B cell (primary cell): Measurements from ENCODE around the gene NADSYN1. TPM values are rescaled to one million over a fixed set of nuclear protein-coding genes. Genes with fewer than 3 reads are reported as not detected.

Source experiments
- ATAC-seq: fragments of 200-7000 bp; cut with Tn5 transposase; one replicate; pipeline ENCODE4 v1.10.0; 2021; ENCODE audit warnings: low read depth, mild to moderate bottlenecking, moderate number of reproducible peaks, moderate library complexity
- CTCF ChIA-PET: fragments of 350-600 bp; sonication (Branson Sonifier 250); formaldehyde crosslinking; loops from one replicate; lab custom pipeline; 2021; ENCODE audit warnings: antibody characterized with exemption, inconsistent platforms; lab: Charles Lee
- POLR2A ChIA-PET: fragments of 350-600 bp; sonication (Branson Sonifier 250); formaldehyde crosslinking; loops from one replicate; lab custom pipeline; 2021; ENCODE audit warnings: antibody characterized with exemption; lab: Charles Lee
- DNase-seq: peaks from one replicate; pipeline ENCODE4 v3.0.0; 2013
- H2AFZ ChIP-seq: 2 replicates; pipeline ENCODE4 v1.6.1; 2012; ENCODE audit warnings: mild to moderate bottlenecking, low read depth, low read length; ENCODE audit not compliant: insufficient read depth, poor library complexity, severe bottlenecking
- H3K27ac ChIP-seq, 2 donors: 1 replicate in 1 of 2; 2 replicates in 1 of 2; pipeline ENCODE4 v1.5.1; 2012 to 2013; ENCODE audit warnings: low read length in 2 of 2, mild to moderate bottlenecking in 2 of 2, moderate library complexity in 1 of 2
- H3K27me3 ChIP-seq, 4 experiments: fragments of 200-600 bp in 1 of 4; sonication (generic) in 1 of 4; replicated peaks in 1 of 4; 1 replicate in 2 of 4; 2 replicates in 2 of 4; pipeline versions ENCODE4 v1.6.1 to v1.7.0; 2013 to 2016; ENCODE audit warnings: low read length in 3 of 4, mild to moderate bottlenecking in 2 of 4, mixed read lengths in 1 of 4, moderate library complexity in 1 of 4; ENCODE audit not compliant: insufficient read depth in 4 of 4, control insufficient read depth in 3 of 4; ENCODE audit errors: control extremely low read depth in 1 of 4
- H3K36me3 ChIP-seq, 2 experiments: replicated peaks in 1 of 2; 1 replicate in 1 of 2; 2 replicates in 1 of 2; pipeline versions ENCODE4 v1.6.1 to v1.7.1; 2013; ENCODE audit warnings: low read length in 1 of 2; ENCODE audit not compliant: insufficient read depth in 2 of 2, control insufficient read depth in 1 of 2; ENCODE audit errors: control extremely low read depth in 1 of 2, extremely low read depth in 1 of 2
- H3K4me1 ChIP-seq, 2 donors: fragments of 200-600 bp in 1 of 2; sonication (generic) in 1 of 2; 1 replicate in 1 of 2; 2 replicates in 1 of 2; pipeline versions ENCODE4 v1.5.1 to v1.6.1; 2013 to 2017; ENCODE audit warnings: low read length in 2 of 2; ENCODE audit not compliant: control insufficient read depth in 2 of 2, insufficient read depth in 2 of 2
- H3K4me2 ChIP-seq: replicated peaks from 2 replicates; pipeline ENCODE3; 2012; ENCODE audit warnings: mild to moderate bottlenecking, low read depth, low read length; ENCODE audit not compliant: poor library complexity, severe bottlenecking
- H3K4me3 ChIP-seq, 5 experiments: fragments of 200-600 bp in 1 of 5; sonication (generic) in 1 of 5; 1 replicate in 3 of 5; 2 replicates in 2 of 5; pipeline versions ENCODE4 v1.5.1 to v1.7.0; 2011 to 2016; ENCODE audit warnings: low read length in 4 of 5, mild to moderate bottlenecking in 4 of 5, low read depth in 2 of 5, control low read depth in 1 of 5, moderate library complexity in 1 of 5; ENCODE audit not compliant: insufficient read depth in 1 of 5; ENCODE audit errors: control extremely low read depth in 1 of 5, extremely low read depth in 1 of 5
- H3K79me2 ChIP-seq: fragments of 200-600 bp; sonication (generic); one replicate; pipeline ENCODE4 v1.6.0; 2016; ENCODE audit warnings: low read length; ENCODE audit not compliant: control insufficient read depth, insufficient read depth
- H3K9ac ChIP-seq: fragments of 200-600 bp; sonication (generic); 2 replicates; pipeline ENCODE4 v1.6.1; 2017; ENCODE audit warnings: mild to moderate bottlenecking, low read length, moderate library complexity
- H3K9me3 ChIP-seq, 3 donors: one replicate each; pipeline versions ENCODE4 v1.6.1 to v1.7.1; 2013; ENCODE audit warnings: low read length in 2 of 3; ENCODE audit not compliant: control insufficient read depth in 2 of 3, insufficient read depth in 1 of 3; ENCODE audit errors: control extremely low read depth in 1 of 3
- H4K20me1 ChIP-seq: 2 replicates; pipeline ENCODE4 v1.6.0; 2012; ENCODE audit warnings: mild to moderate bottlenecking, low read length; ENCODE audit not compliant: insufficient read depth, control insufficient read depth, poor library complexity, severe bottlenecking
- H3K27ac Mint-ChIP-seq: one replicate; pipeline ENCODE4 v1.8.0; 2021; ENCODE audit warnings: mixed read lengths
- H3K27me3 Mint-ChIP-seq: one replicate; pipeline ENCODE4 v1.8.0; 2021; ENCODE audit warnings: mixed read lengths
- H3K4me1 Mint-ChIP-seq: one replicate; pipeline ENCODE4 v1.8.0; 2021; ENCODE audit warnings: mixed read lengths
- H3K4me3 Mint-ChIP-seq: one replicate; pipeline ENCODE4 v1.8.0; 2021; ENCODE audit warnings: mixed read lengths
- H3K9me3 Mint-ChIP-seq: one replicate; pipeline ENCODE4 v1.8.0; 2022; ENCODE audit warnings: mixed read lengths; ENCODE audit not compliant: insufficient read depth
- CTCF ChIP-seq: fragments of 200-600 bp; IDR thresholded peaks from one replicate; pipeline ENCODE4 v1.8.0; 2022; ENCODE audit warnings: antibody characterized with exemption, mild to moderate bottlenecking
- EZH2 ChIP-seq: IDR thresholded peaks from 2 replicates; pipeline ENCODE4 v1.6.1; 2012; ENCODE audit warnings: borderline replicate concordance, low read depth, mild to moderate bottlenecking, moderate library complexity, low read length; ENCODE audit not compliant: insufficient read depth, poor library complexity, severe bottlenecking
- WGBS: methylation state at CpG from one replicate; pipeline ENCODE4 v1.1.5; 2013; ENCODE audit warnings: missing lambda C conversion rate; ENCODE audit not compliant: insufficient coverage; 5-methylcytosine and 5-hydroxymethylcytosine counted together
- intact Hi-C: fragments of 100-400 bp; cut with micrococcal nuclease; formaldehyde crosslinking; loops from one replicate; pipeline ENCODE4 v1.10.0; 2022
- polyA plus RNA-seq: library from polyadenylated mRNA; depleted of rRNA; stranded (reverse); fragments of >200 nt; gene quantifications from 2 replicates; pipeline ENCODE4 v1.2.3, GENCODE V29; 2012
- total RNA-seq, 2 donors: library from RNA; stranded (reverse); fragments of 120-200 nt in 1 of 2; gene quantifications; 1 replicate in 1 of 2; 2 replicates in 1 of 2; pipeline versions ENCODE4 v1.2.3 to v1.2.4, GENCODE V29; 2013 to 2022

The NADSYN1 gene
- total and polyA plus RNA-seq, 2 donors (not counting 1 experiment from before 2014, with no cell fraction given) = 153 to 222 TPM

GRCh38 chr11:71438650-71439049, 14.4 kb upstream of the NADSYN1 start:
- Histone ChIP-seq H3K4me2 (no peak overlapping the region), H3K4me3 (no peak overlapping the region), H3K9ac (no peak overlapping the region), H3K4me1 (no peaks in the 10 kb centered on the region), H3K36me3 (peaks cover 0 to 30% of the 10 kb centered on the region in 2 experiments), H3K9me3 (no peaks in the 10 kb centered on the region), H3K27ac (no peak overlapping the region), H3K27me3 (no peaks in the 10 kb centered on the region), H2AFZ (no peak overlapping the region), H3K79me2 (no peaks in the 10 kb centered on the region), H4K20me1 (no peaks in the 10 kb centered on the region)
- TF ChIP-seq CTCF (no peak), EZH2 (no peak)
- Mint-ChIP-seq H3K9me3 (no peaks in the 10 kb centered on the region), H3K4me3 (no peak overlapping the region), H3K27ac (no peak overlapping the region), H3K27me3 (no peaks in the 10 kb centered on the region), H3K4me1 (no peaks in the 10 kb centered on the region)
- DNase-seq (no peak), ATAC-seq (no peak)
- ChIA-PET POLR2A (no interaction called here), CTCF (no interaction called here)
- WGBS = 96% methylated on average over 14 of the region's 19 CpGs
- intact Hi-C loops = no loop called here

GRCh38 chr11:71440021-71440755, 12.8 kb upstream of the NADSYN1 start:
- DNase-seq = no peak
- Histone ChIP-seq H3K79me2 (no peaks in the 10 kb centered on the region), H3K36me3 (peaks cover 0 to 40% of the 10 kb centered on the region in 2 experiments), H3K4me1 (no peaks in the 10 kb centered on the region), H3K9me3 (no peaks in the 10 kb centered on the region), H3K27me3 (no peaks in the 10 kb centered on the region), H3K9ac (no peak overlapping the region), H4K20me1 (no peaks in the 10 kb centered on the region), H3K4me3 (no peak overlapping the region), H3K4me2 (no peak overlapping the region), H3K27ac (no peak overlapping the region), H2AFZ (no peak overlapping the region)
- no peak overlapping the region for H3K27ac Mint-ChIP-seq
- H3K27me3 Mint-ChIP-seq = no peaks in the 10 kb centered on the region
- intact Hi-C loops = no loop called here
- ATAC-seq = no peak
- 98% methylated on average over 6 of the region's 6 CpGs for WGBS
- no peak overlapping the region for H3K4me3 Mint-ChIP-seq
- POLR2A ChIA-PET = no interaction called here
- CTCF ChIA-PET = no interaction called here
- TF ChIP-seq CTCF (no peak), EZH2 (no peak)
- H3K9me3 Mint-ChIP-seq = no peaks in the 10 kb centered on the region
- H3K4me1 Mint-ChIP-seq = no peaks in the 10 kb centered on the region
